Stimulated activated CD8-positive, alpha-beta memory T cell treated with anti-CD3 and anti-CD28 coated beads, Interleukin-15, amount 100 ng/mL, for 1 hour (primary cell): ENCODE results near the gene NACC1.

Source experiments
- DNase-seq: peaks from one replicate; pipeline ENCODE4 v3.0.0-alpha.2; 2020; ENCODE audit warnings: low read depth

NACC1 gene

DNA sequence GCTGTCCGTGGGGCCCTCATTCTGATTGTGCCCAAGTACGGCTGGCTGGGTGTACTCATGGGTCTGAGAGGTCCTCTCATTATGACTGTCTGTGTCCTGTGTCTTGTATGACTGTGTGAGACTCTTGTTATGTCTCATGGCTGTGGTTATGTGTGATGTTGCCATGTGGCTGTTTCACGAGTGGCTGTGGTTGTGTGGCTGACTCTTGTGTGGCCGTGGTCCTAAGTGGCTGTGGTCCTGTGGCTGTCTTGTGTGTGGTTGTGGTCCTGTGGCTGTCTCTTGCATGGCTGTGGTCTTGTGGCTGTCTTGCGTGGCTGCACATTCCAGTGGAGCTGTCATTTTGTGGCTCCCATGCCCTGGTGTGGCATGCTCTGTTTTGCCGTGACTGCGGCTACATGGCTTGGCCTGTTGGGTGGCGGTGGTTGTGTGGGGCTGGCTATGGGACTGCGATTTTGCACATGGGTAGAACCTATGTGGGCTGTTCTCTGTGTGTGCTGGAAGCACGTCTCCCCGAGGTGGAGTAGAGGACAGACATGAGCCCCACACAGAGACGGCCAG, 18.0 kb upstream of the NACC1 start:
- no peak for DNase-seq

DNA sequence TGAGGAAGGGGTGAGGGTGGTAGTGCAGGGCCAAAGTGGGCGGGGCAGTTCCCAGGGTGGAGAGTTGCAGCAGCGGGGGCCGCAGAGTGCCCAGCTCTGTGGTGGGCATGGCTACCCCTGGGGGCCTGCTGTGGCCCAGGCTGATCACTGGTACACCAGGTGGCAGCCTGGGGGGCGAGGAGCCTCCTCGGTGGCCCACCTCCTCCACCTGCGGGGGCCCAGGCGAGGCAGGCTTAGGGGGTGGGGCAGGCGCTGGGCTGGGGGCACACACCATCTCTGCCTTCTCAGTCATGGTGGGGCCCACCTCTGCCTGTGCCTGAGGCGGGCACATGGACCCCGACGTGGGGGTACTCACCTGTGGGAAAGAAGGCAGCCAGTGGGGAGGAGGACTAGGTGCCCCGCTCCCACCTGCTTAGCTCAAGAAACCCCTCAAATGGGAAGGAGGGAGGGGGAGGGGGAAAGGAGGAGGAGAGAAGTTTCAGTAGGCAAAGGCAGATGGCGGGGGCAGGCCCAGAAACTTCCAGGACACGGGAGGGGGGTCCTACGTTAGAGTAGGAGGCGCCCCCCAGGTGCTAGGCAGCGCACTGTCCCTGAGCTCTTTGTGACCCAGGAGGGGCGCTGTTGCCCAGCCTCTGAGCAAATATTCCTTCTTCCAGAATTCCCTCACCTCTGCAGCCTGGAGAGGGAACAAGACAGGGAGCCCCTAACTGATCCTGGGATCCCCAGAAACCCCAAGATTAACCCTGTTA, 17.0 kb upstream of the NACC1 start:
- no peak for DNase-seq

DNA sequence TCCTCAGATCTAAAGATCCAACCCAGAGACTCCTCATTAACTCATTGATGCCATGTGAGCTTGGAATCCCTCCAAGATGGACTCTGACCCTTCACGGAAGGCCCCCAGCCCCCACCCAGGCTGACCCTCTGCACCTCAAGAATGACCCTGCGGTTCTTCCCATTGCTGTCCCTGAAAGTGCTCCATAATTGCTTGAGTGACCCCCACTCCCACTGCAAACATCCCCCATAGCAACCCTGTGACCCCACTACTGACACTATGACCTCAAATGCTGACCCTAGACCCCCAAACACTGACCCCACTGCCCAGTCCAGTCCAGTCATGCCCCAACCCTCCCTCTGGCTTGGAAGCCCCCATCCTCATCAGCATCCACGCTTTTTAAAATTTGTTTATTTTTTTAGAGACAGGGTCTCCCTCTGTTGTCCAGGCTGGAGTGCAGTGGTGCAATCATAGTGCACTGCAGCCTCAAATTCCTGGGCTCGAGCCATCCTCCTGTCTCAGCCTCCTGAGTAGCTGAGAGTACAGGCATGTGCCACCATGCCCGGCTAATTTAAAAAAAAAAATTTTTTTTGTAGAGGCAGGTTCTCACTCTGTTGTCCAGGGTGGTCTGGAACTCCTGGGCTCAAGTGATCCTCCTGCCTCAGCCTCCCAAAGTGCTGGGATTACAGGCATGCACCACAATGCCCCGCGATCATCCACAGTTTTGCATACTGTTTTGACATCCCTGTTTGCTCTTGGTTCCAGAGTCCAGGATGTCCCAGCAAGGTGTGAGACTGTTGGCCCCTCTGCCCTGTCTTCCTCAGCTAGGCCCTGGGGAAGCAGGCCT, 16.3 kb upstream of the NACC1 start:
- DNase-seq, result no peak

DNA sequence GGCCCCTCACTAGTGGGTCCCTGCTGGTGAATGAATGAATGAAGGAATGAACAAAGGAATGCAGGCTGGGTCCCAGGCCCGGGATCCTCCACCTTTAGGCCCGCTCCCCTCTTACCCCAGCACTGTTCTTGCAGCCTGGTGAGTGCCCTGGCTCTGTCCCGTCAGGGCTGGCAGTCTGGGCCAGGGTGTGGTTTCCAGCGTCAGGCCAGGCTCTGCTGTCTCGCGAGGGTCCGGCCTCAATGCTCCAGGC, 15.7 kb upstream of the NACC1 start:
- no peak for DNase-seq

DNA sequence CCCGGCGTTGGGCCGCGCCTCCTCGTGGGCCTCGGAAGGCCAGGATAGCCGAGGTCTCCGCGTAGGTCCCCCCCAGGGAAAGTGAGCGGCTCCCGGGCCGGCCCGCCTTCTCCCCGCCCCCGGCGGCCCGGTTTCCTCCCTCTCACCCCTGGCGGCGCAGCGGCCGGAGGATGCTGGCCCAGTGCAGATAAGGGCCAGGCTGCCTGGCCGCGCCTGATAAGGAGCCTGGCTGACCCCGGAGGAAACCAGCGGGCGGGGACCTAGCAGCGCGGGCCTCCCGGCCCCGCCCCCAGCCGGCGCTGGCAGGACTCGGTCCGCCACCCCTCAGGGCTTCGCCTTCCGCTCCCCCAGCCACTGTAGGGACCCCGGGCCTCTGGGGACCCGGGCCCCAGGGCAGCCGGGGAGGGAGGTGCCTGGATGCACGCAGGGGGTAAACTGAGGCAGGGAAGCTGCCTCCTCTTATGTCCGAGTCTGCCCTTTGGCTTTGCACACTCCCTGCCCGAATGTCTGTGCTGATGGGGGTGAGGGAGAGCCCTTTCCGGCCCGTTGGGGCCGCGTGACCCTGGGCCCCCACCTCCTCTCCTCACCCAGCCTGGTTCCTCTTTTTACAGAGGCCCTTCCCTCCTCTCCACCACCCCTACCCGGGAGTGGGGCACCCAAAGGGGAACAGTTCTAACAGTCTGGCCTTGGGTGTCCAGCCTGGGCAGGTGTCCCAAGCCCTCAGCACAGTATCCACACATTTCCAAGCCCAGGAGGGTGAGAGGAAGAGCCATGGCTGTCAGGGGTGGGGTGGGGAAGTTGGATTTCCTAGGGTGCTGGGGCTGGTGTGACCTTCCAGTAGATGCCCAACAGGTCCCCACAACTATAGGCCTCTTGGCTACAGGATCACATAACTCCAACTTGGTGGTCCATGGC, 15.1 kb upstream of the NACC1 start, which contains the start of gene LYL1:
Gene LYL1 (minus strand): TSS at position 193 of the 915 bp plus-strand sequence. CDS start 1,687 bp downstream, outside the sequence.
- DNase-seq, result no peak

DNA sequence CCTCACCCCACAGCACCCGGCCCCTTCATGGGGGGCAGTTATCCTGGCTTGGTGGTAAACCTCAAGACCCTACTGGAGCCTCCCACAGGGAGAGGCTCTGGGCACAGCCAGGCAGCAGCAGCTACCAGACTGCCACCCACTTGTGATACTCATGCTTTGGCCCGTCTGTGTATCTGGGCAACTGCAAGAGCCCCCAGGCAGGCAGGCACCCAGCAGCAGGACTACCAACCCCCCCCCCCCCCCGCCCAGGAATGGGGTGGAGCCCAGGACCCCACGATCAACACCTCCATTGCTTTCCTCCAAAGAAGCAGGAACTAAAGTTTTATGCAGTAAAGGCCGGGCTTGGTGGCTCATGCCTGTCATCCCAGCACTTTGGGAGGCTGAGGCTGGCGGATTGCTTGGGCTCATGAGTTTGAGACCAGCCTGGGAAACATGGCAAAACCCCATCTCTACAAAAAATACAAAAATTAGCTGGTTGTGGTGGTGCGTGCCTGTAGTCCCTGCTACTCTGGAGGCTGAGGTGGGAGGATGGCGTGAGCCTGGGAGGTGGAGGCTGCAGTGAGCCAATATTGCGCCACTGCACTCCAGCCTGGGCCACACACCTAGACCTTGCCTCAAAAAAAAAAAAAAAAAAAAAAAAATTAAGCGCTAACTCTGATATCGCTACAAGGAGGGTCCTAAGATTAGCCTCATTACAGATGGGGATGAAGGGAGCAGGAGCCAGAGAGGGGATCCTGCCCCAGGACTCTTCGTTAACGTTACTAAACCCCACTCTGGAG, 14.3 kb upstream of the NACC1 start:
- no peak for DNase-seq

DNA sequence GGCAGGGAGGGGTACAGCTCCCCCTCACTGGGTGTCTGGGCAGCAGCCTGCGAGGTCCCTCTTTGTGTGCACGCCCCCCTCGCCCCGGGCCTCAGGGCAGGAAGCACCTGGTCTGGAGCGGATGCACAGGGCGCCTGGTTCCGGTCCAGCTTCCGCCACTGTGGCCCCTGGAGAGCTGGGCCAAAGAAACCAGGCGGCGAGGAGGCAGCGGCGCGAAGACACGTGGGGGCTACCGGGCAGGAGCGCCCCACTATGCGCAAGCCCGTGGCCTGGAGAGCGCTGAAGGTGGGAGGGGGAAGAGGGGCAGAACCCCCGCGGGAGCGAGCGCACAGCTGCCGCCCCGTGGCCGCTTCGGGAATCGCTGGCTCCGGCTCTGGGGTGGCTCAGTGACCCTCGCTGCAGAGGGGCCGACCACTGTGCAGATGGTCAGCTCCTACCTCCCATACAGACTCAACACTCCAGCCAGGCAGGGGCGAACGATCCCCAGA, 13.7 kb upstream of the NACC1 start:
- no peak for DNase-seq

DNA sequence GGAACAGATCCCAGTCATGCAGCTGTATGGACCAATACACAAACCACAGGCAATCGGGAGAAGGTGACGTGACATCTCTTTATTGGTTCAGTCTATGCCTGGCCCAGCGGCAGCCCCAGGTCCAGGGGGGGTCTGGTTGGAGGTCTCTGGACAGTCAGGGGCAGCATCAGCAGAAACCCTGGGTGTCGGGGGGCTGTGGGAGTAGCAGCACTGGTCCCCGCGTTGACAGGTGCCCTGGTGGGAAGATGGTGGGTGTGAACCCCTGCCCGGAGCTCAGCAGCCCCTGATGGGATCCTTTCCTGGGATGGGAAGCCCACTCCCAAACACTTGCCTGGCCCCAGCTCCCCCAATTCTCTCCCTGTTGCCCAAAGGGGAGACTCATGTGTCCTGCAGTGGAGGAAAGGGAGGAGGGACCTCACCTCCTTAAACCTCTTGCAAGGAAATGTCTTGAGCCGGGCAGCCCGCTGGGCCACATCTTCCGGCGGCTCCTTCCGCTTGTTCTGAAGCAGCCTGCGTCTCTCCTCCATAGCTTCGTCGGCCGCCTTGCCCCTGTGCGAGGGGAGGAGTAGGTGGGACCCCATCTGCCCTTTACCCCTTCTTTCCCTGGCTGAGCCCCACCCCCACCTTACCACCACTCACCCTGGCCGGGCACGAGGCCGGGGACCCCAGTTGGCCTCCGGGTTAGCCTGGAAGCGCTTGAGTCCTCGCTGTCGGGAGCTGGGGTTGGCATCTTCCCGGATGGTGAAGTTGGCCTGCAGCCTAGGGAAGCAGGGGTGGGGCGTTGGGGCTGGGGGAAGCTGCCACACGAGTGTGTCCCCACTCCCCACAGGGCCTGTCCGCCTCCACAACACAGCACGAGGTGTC, 13.0 kb upstream of the NACC1 start:
- DNase-seq, result no peak

DNA sequence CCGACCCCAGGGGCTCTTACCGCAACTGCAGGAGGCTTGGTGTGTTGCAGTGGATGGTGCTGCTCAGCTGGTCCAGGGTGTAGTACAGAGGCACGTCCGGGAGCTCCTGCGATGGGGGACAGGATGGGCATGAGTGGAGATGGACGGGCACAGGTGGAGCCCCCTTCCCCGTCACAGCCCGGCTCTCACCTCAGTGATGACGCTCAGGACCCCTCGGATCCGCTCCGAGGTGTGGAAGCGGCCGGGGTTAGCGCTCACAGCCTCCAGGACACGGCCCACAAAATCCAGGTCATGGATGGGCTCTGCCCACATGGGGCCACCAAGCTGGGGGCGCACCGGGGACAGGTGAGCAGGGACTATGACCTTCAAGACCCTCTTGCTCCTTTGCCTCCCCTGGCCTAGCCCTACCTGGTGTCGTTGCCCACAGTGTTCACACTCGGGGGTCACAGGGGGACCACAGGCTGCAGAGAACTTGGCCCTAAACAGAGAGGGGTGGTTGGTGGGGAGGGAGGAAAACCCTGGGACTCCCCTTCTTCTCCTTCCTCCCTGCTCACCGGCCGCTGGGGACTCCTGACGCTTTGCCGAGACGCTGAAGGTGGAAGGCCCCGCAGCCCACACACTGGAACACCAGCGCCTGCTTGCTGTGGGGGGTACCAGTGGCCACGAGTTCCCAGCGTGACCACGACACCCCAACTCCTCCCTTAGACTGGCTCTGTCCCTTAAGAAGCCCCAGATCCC, 8.5 kb upstream of the NACC1 start:
- DNase-seq, result no peak

DNA sequence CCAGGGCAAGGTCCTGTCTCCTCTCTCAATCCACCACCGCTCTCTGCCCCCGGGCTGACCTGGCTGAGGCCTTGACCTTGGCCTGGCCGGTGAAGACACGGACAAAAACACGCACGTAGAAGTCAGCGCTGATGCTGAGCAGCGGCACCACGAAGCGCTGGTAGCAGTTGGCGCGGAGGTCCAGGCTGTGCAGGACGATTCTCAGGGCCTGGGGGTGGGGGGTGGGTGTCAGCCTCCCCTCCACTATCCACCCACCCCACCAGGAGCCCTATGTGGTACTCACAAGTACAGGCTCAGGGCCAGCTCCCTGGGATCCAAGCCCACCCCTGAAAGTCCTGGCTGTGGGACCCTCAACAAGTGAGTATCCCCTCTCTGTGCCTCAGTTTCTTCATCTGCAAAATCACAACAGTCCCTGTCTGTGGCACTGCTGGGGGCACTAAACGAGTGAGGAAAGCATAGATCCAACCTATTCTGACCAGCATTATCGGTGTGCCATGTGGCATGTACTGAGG, 7.9 kb upstream of the NACC1 start:
- no peak for DNase-seq

DNA sequence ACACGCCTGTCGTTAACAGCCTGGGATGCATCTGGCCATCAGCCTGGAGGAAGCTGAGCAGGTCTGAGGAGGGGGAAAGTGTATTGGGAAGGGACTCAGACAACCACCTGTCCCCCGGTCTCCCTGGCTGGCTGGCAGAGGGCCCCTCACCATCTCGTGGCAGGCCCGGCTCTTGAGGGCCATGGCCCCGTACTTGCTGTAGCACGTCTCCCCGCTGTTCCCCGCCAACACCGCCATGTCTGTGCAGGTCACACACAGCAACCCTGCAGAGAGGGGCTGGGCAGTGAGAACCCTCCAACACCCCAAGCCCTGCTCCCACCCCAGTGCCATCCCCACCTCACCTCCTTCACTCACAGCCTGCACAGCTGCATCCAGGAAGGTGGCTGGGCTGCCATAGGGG, 5.5 kb upstream of the NACC1 start:
- no peak for DNase-seq

DNA sequence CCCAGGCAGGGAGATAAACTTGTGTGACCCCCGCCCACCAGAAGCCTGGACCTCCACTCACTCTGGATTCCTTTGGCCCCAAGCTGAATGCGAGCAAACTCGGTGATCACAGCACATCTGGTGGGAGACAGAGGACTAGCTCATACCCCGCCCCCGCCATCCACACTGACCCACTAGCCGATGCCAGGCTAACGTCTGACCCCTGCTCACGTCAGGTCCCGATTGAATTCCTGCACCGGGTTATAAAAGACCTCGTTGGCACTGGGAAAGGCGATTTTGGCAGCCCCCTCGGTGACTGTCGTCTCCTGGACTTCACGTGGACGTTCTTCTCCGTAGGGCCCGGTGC, 2.2 kb upstream of the NACC1 start:
- no peak for DNase-seq

DNA sequence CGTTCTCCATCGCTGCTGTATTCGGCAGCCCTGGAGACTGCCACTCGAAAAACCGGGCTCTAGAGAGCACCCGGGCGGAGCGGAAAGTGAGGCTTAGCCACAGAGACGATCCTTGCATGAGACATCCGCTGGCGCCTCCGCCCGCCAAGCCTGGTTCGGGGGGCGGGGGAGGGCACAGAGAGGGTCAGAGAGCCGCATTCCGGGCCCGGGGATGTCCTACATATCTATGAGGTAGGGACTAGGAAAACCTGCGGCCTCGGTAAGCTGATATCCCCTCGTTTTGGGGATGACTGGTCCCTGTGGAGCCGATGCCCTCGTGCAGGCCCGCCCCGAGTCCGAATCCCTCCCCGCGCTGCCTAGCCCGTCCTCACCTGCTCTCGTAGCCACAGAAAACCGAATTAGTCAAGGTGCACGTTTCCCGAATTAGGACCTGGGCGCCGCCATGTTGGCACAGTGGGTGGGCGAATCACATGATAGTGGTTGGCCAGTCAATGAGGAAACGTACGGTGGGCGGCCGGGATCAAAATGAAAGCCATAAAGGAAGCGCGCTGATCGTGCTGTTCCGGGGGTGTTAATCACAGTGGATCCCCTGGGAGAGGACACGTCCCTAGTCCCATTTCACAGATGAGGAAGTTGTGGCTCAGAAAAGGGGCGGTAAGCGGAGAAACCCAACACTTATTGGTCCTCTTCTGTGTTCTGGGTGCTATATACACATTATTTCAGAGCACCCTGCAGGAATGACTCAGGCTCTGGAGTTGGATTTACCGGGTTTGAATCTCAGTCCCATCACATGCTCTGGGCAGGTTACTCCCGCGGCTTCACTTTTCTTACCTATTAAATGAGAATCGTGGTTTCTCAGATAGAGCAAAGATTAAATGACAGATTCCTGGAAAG, 1.5 kb upstream of the NACC1 start, which contains the start of gene TRMT1:
Gene TRMT1 (minus strand): TSS at position 459 of the 894 bp plus-strand sequence. CDS start 341 bp downstream, at position 118.
- peak; percentile 77 for DNase-seq

DNA sequence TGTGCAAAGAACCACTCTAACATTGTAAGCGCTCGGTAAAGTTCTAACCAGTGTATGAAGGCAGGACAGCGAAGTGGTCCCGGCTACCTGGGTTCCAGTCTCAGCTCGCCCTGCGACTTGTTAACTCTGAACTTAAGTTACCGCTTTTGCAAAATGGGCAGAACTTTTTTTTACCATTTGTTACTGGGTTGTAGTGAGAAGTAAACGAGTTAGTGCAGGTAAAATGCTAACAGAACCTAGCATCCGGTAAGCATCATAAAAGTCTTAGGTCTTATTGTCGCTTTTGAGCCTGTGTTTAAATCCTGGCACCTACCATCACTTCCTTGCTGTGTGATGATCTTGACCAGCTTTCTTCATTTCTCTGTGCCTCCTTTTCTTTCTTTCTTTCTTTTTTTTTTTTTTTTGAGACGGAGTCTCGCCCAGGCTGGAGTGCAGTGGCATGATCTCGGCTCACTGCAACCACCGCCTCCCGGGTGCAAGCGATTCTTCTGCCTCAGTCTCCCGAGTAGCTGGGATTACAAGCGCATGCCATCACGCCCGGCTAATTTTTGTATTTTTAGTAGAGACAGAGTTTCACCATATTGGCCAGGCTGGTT, 790 bp upstream of the NACC1 start:
- DNase-seq, result no peak

DNA sequence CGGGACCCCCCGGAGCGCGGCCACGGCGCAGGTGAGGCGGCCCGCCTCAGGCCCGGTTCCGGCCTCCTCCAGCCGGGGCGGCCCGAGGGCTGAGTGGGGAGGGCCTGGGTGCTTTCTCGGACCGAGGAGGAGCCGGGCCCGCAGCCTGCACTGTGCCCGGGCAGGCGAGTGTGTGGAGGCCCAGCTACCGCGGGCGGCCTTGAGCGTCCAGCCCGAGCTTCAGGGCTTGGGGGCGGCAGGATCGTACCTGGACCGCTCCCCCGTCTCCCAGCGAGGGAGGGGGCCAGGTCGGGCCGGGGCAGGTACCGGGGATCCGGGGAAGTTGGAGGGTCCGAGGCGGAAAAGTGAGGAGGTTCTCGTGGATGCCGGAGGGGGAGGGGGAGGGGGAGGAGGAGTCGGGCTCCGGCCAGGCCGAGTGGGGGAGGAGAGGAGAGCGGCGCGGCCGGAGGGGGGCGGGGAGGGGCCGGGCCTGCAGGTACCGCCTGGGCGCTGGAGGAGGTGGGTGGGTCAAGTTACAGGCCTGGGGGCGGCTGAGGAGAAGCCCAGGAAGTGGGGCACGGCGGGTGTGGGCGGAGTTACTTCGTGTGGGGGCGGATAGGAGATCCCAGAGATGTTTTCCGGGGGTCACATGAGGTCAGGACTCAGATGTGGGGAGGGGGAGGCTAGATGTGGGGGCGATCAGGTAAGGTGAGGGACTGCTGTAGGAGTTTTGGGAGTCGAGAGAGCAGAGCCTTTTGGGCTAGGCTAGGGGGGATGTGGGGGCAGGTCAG, 545 bp downstream of the NACC1 start:
- DNase-seq, result no peak

DNA sequence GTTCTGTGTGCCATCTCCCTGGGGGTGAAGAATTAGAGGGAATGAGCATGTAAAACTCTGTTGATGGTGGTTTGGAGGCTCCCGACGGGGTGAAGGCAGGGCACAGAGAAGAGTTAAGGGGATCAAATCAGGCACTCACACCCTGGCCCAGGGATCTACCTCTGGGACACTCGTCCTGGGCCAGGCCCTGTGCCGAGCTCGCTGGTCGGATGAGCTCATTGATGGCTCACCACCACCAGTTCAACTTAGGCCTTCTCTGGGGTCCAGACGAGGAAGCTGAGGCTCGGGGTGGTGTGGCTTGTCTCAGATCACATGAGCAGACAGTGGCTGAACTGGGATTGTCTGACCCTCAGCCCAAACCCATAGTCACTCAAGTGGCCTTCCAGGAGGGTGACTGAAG, 1.6 kb downstream of the NACC1 start:
- no peak for DNase-seq

DNA sequence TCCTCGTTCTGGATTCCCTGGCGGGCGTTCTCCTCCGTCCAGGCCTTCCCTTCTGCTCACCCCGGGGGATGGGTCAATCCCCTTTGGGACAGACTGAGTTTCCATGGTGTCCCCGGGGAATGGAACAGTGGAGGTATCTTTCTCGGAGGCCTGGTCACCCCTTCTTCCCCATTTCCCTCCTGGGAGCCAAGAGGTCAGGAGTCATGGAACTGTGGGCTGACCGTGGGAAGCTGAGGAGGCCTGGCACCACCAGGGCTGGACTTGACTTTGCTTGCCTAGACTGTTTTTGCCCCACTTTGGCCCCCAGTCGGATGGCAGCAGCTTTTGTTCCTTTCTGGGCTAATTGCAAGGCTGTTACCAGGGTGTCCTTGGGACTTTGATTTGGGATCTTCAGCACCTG, 2.0 kb downstream of the NACC1 start:
- no peak for DNase-seq
